GM23338 (cell line): ENCODE data around the gene BLM. TPM values are rescaled to one million over a fixed set of nuclear protein-coding genes. Genes with fewer than 3 reads are reported as not detected.

Source experiments
- ATAC-seq: fragments of 200-7000 bp; cut with Tn5 transposase; 3 replicates; pipeline ENCODE4 v1.9.1; 2020
- DNase-seq: peaks from one replicate; pipeline ENCODE4 v3.0.0-alpha.2; 2015; ENCODE audit warnings: low spot score
- H2AFZ ChIP-seq: fragments of 200-600 bp; sonication (generic); 2 replicates; pipeline ENCODE4 v1.8.0; 2016; ENCODE audit warnings: antibody characterized with exemption, mild to moderate bottlenecking, moderate library complexity
- H3F3A ChIP-seq: fragments of 200-600 bp; sonication (generic); replicated peaks from 2 replicates; pipeline ENCODE4 v1.8.0; 2017; ENCODE audit warnings: antibody characterized with exemption, mixed run types, low read depth
- H3K27ac ChIP-seq: fragments of 200-600 bp; sonication (generic); 2 replicates; pipeline ENCODE4 v1.6.1; 2016; ENCODE audit warnings: low read depth
- H3K27me3 ChIP-seq: fragments of 200-600 bp; sonication (generic); 2 replicates; pipeline ENCODE4 v1.8.0; 2016; ENCODE audit warnings: mild to moderate bottlenecking, mixed run types, moderate library complexity; ENCODE audit not compliant: insufficient read depth
- H3K36me3 ChIP-seq: fragments of 200-600 bp; sonication (generic); 2 replicates; pipeline ENCODE4 v1.8.0; 2016; ENCODE audit warnings: mild to moderate bottlenecking; ENCODE audit not compliant: insufficient read depth
- H3K4me1 ChIP-seq: fragments of 200-600 bp; sonication (generic); 2 replicates; pipeline ENCODE4 v1.8.0; 2016; ENCODE audit warnings: mild to moderate bottlenecking, moderate library complexity; ENCODE audit not compliant: insufficient read depth
- H3K4me2 ChIP-seq: fragments of 200-600 bp; sonication (generic); 2 replicates; pipeline ENCODE4 v1.7.1; 2017; ENCODE audit warnings: mixed run types
- H3K4me3 ChIP-seq: fragments of 200-600 bp; sonication (generic); 2 replicates; pipeline ENCODE4 v1.6.1; 2016; ENCODE audit warnings: mixed run types
- H3K79me2 ChIP-seq: fragments of 200-600 bp; sonication (generic); replicated peaks from 2 replicates; pipeline ENCODE4 v1.8.0; 2017; ENCODE audit warnings: mild to moderate bottlenecking; ENCODE audit not compliant: insufficient read depth
- H3K9me2 ChIP-seq: fragments of 200-600 bp; sonication (generic); 2 replicates; pipeline ENCODE4 v1.8.0; 2017; ENCODE audit not compliant: insufficient read depth
- H4K20me1 ChIP-seq: fragments of 200-600 bp; sonication (generic); replicated peaks from 2 replicates; pipeline ENCODE4 v1.8.0; 2017; ENCODE audit warnings: mild to moderate bottlenecking; ENCODE audit not compliant: insufficient read depth
- H3K27ac Mint-ChIP-seq: 2 replicates; pipeline ENCODE4 v1.8.0; 2020; ENCODE audit warnings: inconsistent platforms, mild to moderate bottlenecking, moderate library complexity, mixed read lengths
- H3K27me3 Mint-ChIP-seq: 3 replicates; pipeline ENCODE4 v1.8.0; 2022; ENCODE audit warnings: low read depth, mild to moderate bottlenecking, moderate library complexity, mixed read lengths, inconsistent platforms; ENCODE audit not compliant: insufficient read depth, poor library complexity
- H3K36me3 Mint-ChIP-seq: 3 replicates; pipeline ENCODE4 v1.8.0; 2021; ENCODE audit warnings: low read depth, mild to moderate bottlenecking, inconsistent platforms, moderate library complexity, mixed read lengths
- H3K4me1 Mint-ChIP-seq: 3 replicates; pipeline ENCODE4 v1.8.0; 2020; ENCODE audit warnings: mild to moderate bottlenecking, inconsistent platforms, mixed read lengths
- H3K4me3 Mint-ChIP-seq: 3 replicates; pipeline ENCODE4 v1.8.0; 2021; ENCODE audit warnings: moderate library complexity, mild to moderate bottlenecking, inconsistent platforms, mixed read lengths
- H3K9me3 Mint-ChIP-seq: 3 replicates; pipeline ENCODE4 v1.8.0; 2020; ENCODE audit warnings: moderate library complexity, mild to moderate bottlenecking, inconsistent platforms, mixed read lengths
- ETS1 ChIP-seq: IDR thresholded peaks from 2 replicates; pipeline ENCODE4 v1.6.1; 2016; ENCODE audit warnings: antibody characterized with exemption
- EZH2 ChIP-seq: fragments of 200-600 bp; sonication (generic); IDR thresholded peaks from one replicate; pipeline ENCODE4 v1.8.0; 2017; ENCODE audit warnings: antibody characterized with exemption, mild to moderate bottlenecking, low read depth; ENCODE audit not compliant: unreplicated experiment
- EZH2phosphoT487 ChIP-seq: fragments of 200-600 bp; sonication (generic); IDR thresholded peaks from one replicate; pipeline ENCODE4 v1.8.1; 2018; ENCODE audit warnings: antibody characterized with exemption; ENCODE audit not compliant: unreplicated experiment
- JUNB ChIP-seq: IDR thresholded peaks from one replicate; pipeline ENCODE4 v1.6.1; 2016; ENCODE audit warnings: antibody characterized with exemption; ENCODE audit not compliant: unreplicated experiment
- NANOG ChIP-seq: IDR thresholded peaks from 2 replicates; pipeline ENCODE4 v1.6.1; 2016; ENCODE audit warnings: antibody characterized with exemption, borderline replicate concordance
- POLR2AphosphoS5 ChIP-seq: IDR thresholded peaks from 2 replicates; pipeline ENCODE4 v1.6.1; 2016; ENCODE audit warnings: antibody characterized with exemption, low read depth
- REST ChIP-seq: IDR thresholded peaks from one replicate; pipeline ENCODE4 v1.6.1; 2018; ENCODE audit warnings: antibody characterized with exemption; ENCODE audit not compliant: unreplicated experiment
- STAT1 ChIP-seq: IDR thresholded peaks from one replicate; pipeline ENCODE4 v1.6.1; 2016; ENCODE audit warnings: antibody characterized with exemption; ENCODE audit not compliant: unreplicated experiment
- ZNF331 ChIP-seq: fragments of 250-450 bp; sonication (Bioruptor Pico); IDR thresholded peaks from 2 replicates; pipeline ENCODE4 v1.5.0; 2020; ENCODE audit warnings: low read depth, mild to moderate bottlenecking, moderate library complexity
- polyA plus RNA-seq: library from polyadenylated mRNA; unstranded; fragments of >200 nt; fragmentation: Nextera tagmentation; extraction: Ambion mirVana; gene quantifications from 2 replicates; pipeline ENCODE4 v1.2.1, GENCODE V29; 2016
- total RNA-seq: library from RNA; depleted of rRNA; stranded (reverse); fragments of >200 nt; shearing (Covaris generic); gene quantifications from 2 replicates; pipeline ENCODE4 v1.2.3, GENCODE V29; 2014
- TF ChIP-seq, protein P1 (sequence below): fragments of 250-450 bp; sonication (Bioruptor Pico); IDR thresholded peaks from 2 replicates; pipeline ENCODE4 v1.5.0; 2020; ENCODE audit warnings: mild to moderate bottlenecking, moderate library complexity

BLM gene
- total and polyA plus RNA-seq, 2 experiments from 2014 or later: 43.1 to 43.3 TPM

DNA sequence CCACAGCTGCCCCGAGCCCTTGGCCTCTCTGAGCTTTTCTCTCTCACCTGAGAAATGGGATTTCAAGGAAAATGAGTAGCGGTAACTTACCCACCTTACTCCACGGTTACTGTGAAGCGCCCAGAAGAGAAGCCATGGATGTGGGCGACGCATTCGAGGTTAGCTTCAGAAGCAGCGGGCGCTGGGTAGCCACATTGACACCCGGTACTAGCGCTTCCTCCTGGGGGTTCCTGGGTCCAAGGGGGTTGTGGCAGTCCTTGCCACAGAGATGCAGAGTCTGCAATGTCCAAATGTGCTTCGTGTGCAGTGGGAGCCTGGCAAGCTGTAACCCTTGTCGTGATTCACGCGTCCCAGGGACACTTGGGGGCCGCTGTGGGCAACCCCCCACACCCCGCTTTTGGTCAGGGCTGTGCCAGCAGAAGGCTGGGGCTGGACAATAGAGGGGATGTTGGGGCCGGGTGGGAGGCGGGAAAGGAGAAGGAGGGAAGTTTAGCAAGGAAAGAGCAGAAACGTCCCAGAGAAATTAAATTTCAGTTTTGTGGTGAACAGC, 109.8 kb downstream of the BLM start:
- Mint-ChIP-seq H3K4me3 (no peak overlapping the region), H3K27me3 (peaks cover 1% of the 10 kb centered on the region), H3K9me3 (peaks cover 11% of the 10 kb centered on the region; the same call in 2 of the 3 replicates), H3K4me1 (peaks cover 8% of the 10 kb centered on the region; the same call in 2 of the 3 replicates), H3K36me3 (no peaks in the 10 kb centered on the region; the same call in 2 of the 3 replicates), H3K27ac (no peak overlapping the region)
- Histone ChIP-seq H3K4me3 (no peak overlapping the region), H4K20me1 (no peaks in the 10 kb centered on the region), H3K36me3 (no peaks in the 10 kb centered on the region), H3K4me2 (no peak overlapping the region), H3K4me1 (no peaks in the 10 kb centered on the region), H3K9me2 (no peaks in the 10 kb centered on the region), H3K27me3 (no peaks in the 10 kb centered on the region), H3F3A (no peaks in the 10 kb centered on the region), H3K27ac (no peak overlapping the region), H2AFZ (peak overlapping the region; percentile 81; the same call in 1 of the 2 replicates), H3K79me2 (no peaks in the 10 kb centered on the region)
- no peak for TF ChIP-seq JUNB
- no peak for TF ChIP-seq EZH2
- no peak for TF ChIP-seq REST
- TF ChIP-seq NANOG: no peak
- no peak for TF ChIP-seq ZNF331
- no peak for TF ChIP-seq STAT1
- no peak for TF ChIP-seq POLR2AphosphoS5
- TF ChIP-seq, protein P1, sequence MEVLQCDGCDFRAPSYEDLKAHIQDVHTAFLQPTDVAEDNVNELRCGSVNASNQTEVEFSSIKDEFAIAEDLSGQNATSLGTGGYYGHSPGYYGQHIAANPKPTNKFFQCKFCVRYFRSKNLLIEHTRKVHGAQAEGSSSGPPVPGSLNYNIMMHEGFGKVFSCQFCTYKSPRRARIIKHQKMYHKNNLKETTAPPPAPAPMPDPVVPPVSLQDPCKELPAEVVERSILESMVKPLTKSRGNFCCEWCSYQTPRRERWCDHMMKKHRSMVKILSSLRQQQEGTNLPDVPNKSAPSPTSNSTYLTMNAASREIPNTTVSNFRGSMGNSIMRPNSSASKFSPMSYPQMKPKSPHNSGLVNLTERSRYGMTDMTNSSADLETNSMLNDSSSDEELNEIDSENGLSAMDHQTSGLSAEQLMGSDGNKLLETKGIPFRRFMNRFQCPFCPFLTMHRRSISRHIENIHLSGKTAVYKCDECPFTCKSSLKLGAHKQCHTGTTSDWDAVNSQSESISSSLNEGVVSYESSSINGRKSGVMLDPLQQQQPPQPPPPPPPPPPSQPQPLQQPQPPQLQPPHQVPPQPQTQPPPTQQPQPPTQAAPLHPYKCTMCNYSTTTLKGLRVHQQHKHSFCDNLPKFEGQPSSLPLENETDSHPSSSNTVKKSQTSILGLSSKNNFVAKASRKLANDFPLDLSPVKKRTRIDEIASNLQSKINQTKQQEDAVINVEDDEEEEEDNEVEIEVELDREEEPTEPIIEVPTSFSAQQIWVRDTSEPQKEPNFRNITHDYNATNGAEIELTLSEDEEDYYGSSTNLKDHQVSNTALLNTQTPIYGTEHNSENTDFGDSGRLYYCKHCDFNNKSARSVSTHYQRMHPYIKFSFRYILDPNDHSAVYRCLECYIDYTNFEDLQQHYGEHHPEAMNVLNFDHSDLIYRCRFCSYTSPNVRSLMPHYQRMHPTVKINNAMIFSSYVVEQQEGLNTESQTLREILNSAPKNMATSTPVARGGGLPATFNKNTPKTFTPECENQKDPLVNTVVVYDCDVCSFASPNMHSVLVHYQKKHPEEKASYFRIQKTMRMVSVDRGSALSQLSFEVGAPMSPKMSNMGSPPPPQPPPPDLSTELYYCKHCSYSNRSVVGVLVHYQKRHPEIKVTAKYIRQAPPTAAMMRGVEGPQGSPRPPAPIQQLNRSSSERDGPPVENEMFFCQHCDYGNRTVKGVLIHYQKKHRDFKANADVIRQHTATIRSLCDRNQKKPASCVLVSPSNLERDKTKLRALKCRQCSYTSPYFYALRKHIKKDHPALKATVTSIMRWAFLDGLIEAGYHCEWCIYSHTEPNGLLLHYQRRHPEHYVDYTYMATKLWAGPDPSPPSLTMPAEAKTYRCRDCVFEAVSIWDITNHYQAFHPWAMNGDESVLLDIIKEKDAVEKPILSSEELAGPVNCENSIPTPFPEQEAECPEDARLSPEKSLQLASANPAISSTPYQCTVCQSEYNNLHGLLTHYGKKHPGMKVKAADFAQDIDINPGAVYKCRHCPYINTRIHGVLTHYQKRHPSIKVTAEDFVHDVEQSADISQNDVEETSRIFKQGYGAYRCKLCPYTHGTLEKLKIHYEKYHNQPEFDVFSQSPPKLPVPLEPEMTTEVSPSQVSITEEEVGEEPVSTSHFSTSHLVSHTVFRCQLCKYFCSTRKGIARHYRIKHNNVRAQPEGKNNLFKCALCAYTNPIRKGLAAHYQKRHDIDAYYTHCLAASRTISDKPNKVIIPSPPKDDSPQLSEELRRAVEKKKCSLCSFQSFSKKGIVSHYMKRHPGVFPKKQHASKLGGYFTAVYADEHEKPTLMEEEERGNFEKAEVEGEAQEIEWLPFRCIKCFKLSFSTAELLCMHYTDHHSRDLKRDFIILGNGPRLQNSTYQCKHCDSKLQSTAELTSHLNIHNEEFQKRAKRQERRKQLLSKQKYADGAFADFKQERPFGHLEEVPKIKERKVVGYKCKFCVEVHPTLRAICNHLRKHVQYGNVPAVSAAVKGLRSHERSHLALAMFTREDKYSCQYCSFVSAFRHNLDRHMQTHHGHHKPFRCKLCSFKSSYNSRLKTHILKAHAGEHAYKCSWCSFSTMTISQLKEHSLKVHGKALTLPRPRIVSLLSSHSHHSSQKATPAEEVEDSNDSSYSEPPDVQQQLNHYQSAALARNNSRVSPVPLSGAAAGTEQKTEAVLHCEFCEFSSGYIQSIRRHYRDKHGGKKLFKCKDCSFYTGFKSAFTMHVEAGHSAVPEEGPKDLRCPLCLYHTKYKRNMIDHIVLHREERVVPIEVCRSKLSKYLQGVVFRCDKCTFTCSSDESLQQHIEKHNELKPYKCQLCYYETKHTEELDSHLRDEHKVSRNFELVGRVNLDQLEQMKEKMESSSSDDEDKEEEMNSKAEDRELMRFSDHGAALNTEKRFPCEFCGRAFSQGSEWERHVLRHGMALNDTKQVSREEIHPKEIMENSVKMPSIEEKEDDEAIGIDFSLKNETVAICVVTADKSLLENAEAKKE (CRISPR knock-in tag): no peak
- TF ChIP-seq ETS1: no peak
- TF ChIP-seq EZH2phosphoT487: no peak
- DNase-seq (no peak), ATAC-seq (no peak)
